SU-DHL-6 (cell line): ENCODE data around the gene HECW1.

Experiments
- EZH2phosphoT487 ChIP-seq: fragments of 200-600 bp; sonication (generic), shearing (Covaris generic); conservative IDR thresholded peaks from 2 replicates; pipeline ENCODE4 v1.6.1; 2018; ENCODE audit warnings: mild to moderate bottlenecking, antibody characterized with exemption, low read length, moderate library complexity, mixed read lengths
- TF ChIP-seq, protein P1 (sequence below): fragments of 200-600 bp; sonication (generic); IDR thresholded peaks from one replicate; pipeline ENCODE4 v1.5.1; 2017; ENCODE audit warnings: antibody characterized with exemption, mild to moderate bottlenecking, low read length, moderate library complexity; ENCODE audit not compliant: insufficient read depth, poor library complexity, severe bottlenecking

DNA sequence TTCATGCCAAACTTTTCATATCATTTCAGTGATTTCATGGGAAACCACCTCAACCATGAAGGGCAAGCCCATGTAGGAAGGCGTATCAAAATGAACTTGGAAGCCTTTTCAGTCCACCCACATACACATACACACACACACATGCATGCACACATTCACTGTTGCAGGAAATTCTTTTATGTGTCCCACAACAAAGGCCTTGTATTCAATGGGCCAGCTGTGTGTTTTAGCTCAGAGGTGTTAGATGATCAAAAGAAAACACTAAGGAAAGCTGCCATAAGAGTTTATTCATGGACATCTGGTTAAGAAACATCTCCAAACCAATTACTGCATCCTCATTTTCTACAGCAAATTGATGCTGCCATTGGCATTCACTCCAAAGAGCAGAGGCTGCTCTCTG lies 396.0 kb downstream of the HECW1 start:
- TF ChIP-seq, protein P1, sequence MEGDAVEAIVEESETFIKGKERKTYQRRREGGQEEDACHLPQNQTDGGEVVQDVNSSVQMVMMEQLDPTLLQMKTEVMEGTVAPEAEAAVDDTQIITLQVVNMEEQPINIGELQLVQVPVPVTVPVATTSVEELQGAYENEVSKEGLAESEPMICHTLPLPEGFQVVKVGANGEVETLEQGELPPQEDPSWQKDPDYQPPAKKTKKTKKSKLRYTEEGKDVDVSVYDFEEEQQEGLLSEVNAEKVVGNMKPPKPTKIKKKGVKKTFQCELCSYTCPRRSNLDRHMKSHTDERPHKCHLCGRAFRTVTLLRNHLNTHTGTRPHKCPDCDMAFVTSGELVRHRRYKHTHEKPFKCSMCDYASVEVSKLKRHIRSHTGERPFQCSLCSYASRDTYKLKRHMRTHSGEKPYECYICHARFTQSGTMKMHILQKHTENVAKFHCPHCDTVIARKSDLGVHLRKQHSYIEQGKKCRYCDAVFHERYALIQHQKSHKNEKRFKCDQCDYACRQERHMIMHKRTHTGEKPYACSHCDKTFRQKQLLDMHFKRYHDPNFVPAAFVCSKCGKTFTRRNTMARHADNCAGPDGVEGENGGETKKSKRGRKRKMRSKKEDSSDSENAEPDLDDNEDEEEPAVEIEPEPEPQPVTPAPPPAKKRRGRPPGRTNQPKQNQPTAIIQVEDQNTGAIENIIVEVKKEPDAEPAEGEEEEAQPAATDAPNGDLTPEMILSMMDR, result no peak
- no peak for TF ChIP-seq EZH2phosphoT487
